Upper lobe of left lung (tissue), 6 donors: Measurements from ENCODE around the gene DCAF8. TPM values are rescaled to one million over a fixed set of nuclear protein-coding genes. Genes with fewer than 3 reads are reported as not detected.
A peak's percentile ranks its signal among the peaks of the same experiment; 100 is the strongest.

Source experiments
- ATAC-seq, 2 donors: fragments of 200-7000 bp; cut with Tn5 transposase; one replicate each; pipeline ENCODE4 v1.9.1; 2022; ENCODE audit warnings: mild to moderate bottlenecking in 2 of 2, moderate library complexity in 2 of 2; ENCODE audit not compliant: low FRiP score in 2 of 2
- DNase-seq, 2 donors: peaks; one replicate each; pipeline ENCODE4 v3.0.0-alpha.2; 2019 to 2020
- H3K27ac ChIP-seq, 4 donors: fragments of 200-600 bp; sonication (generic); one replicate each; pipeline ENCODE4 v1.5.1; 2016 to 2019
- H3K27me3 ChIP-seq, 4 donors: fragments of 200-600 bp; sonication (generic); one replicate each; pipeline ENCODE4 v1.5.1; 2017 to 2019
- H3K36me3 ChIP-seq, 4 donors: fragments of 200-600 bp; sonication (generic); one replicate each; pipeline ENCODE4 v1.5.1; 2016 to 2019
- H3K4me1 ChIP-seq, 4 donors: fragments of 200-600 bp; sonication (generic); one replicate each; pipeline ENCODE4 v1.5.1; 2018 to 2019
- H3K4me3 ChIP-seq, 4 donors: fragments of 200-600 bp; sonication (generic); one replicate each; pipeline ENCODE4 v1.5.1; 2017 to 2019; ENCODE audit warnings: mild to moderate bottlenecking in 2 of 4, moderate library complexity in 1 of 4
- H3K9me3 ChIP-seq, 4 donors: fragments of 200-600 bp; sonication (generic); one replicate each; pipeline ENCODE4 v1.5.1; 2018 to 2019
- EP300 ChIP-seq, 4 donors: sonication (generic); formaldehyde crosslinking; IDR thresholded peaks; one replicate each; pipeline ENCODE4 v1.5.1; 2017; ENCODE audit warnings: antibody characterized with exemption in 4 of 4, control low read depth in 2 of 4
- POLR2A ChIP-seq, 4 donors: fragments of 450-650 bp; IDR thresholded peaks; one replicate each; pipeline ENCODE4 v1.5.1; 2016 to 2017; ENCODE audit warnings: antibody characterized with exemption in 4 of 4, mild to moderate bottlenecking in 2 of 4
- POLR2AphosphoS5 ChIP-seq, 2 donors: sonication (generic); formaldehyde crosslinking; IDR thresholded peaks; one replicate each; pipeline ENCODE4 v1.5.1; 2017; ENCODE audit warnings: antibody characterized with exemption in 2 of 2
- WGBS, 2 donors: methylation state at CpG; one replicate each; pipeline ENCODE4 v1.1.5; 2017 to 2018; 5-methylcytosine and 5-hydroxymethylcytosine counted together
- total RNA-seq, 6 donors: library from RNA; depleted of rRNA in 4 of 6; stranded (reverse); fragments of >200 nt in 4 of 6; gene quantifications; one replicate each; pipeline versions ENCODE4 v1.1.0 to v1.2.1, GENCODE V29; 2016 to 2021
- TF ChIP-seq, protein P1 (sequence below), 6 experiments: fragments of 450-650 bp in 4 of 6; fragments of 200-600 bp in 2 of 6; sonication (generic) in 2 of 6; IDR thresholded peaks; one replicate each; pipeline ENCODE4 v1.5.1; 2016 to 2019; ENCODE audit warnings: antibody characterized with exemption in 6 of 6
- donor health status: DM: no; HTN: no; CAD: no; lungs with moderate emphysema.
- donor health status: DM: no; HTN: yes; CAD: no; lungs with severe emphysema.

DCAF8 gene
- total RNA-seq, 6 donors from 2014 or later = 108 to 340 (median 155) TPM

DNA sequence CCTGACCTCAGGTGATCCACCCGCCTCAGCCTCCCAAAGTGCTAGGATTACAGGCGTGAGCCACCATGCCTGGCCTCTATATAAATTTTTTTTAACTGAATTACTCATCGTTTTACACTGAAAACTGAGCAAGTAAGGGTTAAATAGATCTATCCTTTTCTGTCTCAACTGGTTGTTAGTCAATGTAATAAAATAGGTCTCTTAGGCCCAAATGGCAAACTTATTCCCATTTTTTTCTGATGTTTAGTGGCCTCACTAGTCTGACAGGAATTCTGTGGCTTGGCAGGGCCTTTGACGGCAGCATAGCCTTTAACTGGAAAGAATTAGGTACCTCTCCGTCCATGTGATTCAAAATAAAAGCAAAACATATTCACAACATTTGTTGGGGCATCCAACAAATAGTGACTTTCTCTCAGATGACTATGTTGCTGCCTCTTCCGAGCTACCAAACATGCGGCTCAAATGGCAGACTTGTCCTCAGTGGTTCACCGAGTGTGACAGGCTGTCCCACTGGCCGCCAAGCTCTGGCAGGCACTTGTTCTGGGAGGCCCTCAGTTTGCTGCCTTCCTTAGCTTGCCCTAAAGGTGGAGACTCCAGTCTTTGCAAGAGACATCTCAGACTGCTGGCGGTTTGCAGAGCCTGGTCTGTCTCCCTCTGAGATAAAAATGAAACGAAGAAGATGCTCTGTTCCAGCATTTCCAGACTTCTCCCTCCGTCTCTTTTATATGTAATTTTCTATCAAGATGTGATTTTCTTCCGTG, 93.6 kb downstream of the DCAF8 start:
- TF ChIP-seq POLR2AphosphoS5 (IDR thresholded peaks at IDR 0.05) = no peak
- no peak for TF ChIP-seq POLR2A (IDR thresholded peaks at IDR 0.05)
- TF ChIP-seq EP300 (IDR thresholded peaks at IDR 0.05) = no peak
- TF ChIP-seq, protein P1, sequence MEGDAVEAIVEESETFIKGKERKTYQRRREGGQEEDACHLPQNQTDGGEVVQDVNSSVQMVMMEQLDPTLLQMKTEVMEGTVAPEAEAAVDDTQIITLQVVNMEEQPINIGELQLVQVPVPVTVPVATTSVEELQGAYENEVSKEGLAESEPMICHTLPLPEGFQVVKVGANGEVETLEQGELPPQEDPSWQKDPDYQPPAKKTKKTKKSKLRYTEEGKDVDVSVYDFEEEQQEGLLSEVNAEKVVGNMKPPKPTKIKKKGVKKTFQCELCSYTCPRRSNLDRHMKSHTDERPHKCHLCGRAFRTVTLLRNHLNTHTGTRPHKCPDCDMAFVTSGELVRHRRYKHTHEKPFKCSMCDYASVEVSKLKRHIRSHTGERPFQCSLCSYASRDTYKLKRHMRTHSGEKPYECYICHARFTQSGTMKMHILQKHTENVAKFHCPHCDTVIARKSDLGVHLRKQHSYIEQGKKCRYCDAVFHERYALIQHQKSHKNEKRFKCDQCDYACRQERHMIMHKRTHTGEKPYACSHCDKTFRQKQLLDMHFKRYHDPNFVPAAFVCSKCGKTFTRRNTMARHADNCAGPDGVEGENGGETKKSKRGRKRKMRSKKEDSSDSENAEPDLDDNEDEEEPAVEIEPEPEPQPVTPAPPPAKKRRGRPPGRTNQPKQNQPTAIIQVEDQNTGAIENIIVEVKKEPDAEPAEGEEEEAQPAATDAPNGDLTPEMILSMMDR (IDR thresholded peaks at IDR 0.05) = no peak
- no peaks in the 10 kb centered on the region for H3K27me3 ChIP-seq
- no peak overlapping the region for H3K27ac ChIP-seq
- ATAC-seq (peak in 1 of 2 donors; percentile 44), DNase-seq (no peak)
- WGBS, 2 donors = 87 to 88% methylated on average over 13 of the region's 13 CpGs
- no peaks in the 10 kb centered on the region for H3K4me1 ChIP-seq
- no peak overlapping the region for H3K4me3 ChIP-seq
- no peaks in the 10 kb centered on the region for H3K36me3 ChIP-seq
- H3K9me3 ChIP-seq = no peaks in the 10 kb centered on the region

DNA sequence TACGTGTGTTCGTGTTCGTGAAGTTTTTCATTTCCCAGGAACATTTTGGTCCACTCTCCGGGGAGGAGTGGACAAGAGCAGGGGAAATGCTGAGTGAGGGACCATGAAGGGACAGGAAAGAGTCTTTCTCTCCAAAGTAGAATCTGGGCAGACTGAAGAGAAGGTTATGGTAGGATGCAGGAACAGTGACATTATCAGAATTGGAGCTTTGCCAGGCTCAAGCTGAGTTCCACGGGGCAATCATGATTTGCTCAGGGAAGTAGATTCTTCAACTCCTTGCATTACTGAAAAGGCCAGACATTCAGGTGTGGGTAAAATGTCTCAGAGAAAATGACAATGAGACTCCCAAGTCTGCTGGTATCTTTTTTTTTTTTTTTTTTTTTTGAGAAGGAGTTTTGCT, 94.3 kb downstream of the DCAF8 start:
- DNase-seq = no peak
- ATAC-seq = no peak
- H3K4me1 ChIP-seq = no peaks in the 10 kb centered on the region
- no peak overlapping the region for H3K4me3 ChIP-seq
- H3K9me3 ChIP-seq = no peaks in the 10 kb centered on the region
- no peaks in the 10 kb centered on the region for H3K27me3 ChIP-seq
- no peak for TF ChIP-seq POLR2AphosphoS5 (IDR thresholded peaks at IDR 0.05)
- TF ChIP-seq, protein P1 (IDR thresholded peaks at IDR 0.05) = no peak
- TF ChIP-seq POLR2A (IDR thresholded peaks at IDR 0.05) = no peak
- TF ChIP-seq EP300 (IDR thresholded peaks at IDR 0.05) = no peak
- H3K27ac ChIP-seq = no peak overlapping the region
- 72% methylated on average over 5 of the region's 5 CpGs for WGBS, 2 donors
- no peaks in the 10 kb centered on the region for H3K36me3 ChIP-seq

DNA sequence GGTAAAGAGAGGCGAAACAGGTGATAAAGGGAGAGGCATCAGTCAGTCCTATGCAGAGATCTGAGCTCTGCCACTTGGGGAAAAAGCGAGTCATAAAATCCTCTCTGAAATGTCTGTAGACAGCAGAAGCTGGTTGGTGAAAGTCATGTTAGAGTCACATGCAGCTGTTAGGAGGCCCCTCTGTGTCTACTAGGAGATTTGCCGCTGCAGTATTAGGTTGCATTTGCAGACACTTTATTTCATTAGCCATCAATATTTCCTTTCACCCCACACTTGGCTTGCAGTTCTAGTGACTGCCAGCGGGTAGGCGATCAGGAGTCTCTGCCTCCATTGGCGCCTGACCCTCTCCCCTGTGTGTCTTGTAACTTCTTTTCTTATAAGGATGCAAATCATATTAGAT, 94.8 kb downstream of the DCAF8 start:
- 92 to 93% methylated on average over 6 of the region's 6 CpGs for WGBS, 2 donors
- no peak for ATAC-seq

DNA sequence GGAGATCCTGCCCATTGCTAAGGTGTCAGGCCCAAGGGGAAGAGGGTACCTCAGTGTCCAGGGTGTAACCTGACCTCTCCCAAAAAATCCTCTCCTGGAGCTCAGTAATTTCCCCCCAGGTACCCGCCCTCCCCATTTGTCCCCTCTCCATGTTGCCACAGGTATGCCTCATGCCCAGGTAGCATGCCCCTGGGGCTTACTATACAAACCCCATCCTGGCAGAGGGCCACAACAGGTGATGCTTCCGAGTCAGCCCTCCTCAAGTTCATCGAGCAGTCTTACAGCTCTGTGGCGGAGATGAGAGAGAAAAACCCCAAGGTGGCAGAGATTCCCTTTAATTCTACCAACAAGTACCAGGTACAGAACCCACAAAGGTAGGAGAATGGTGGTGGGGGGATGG, 95.3 kb downstream of the DCAF8 start:
- peaks cover 0 to 6% (median 0%) of the 10 kb centered on the region in 4 donors for H3K4me1 ChIP-seq
- H3K27ac ChIP-seq = no peak overlapping the region
- H3K4me3 ChIP-seq = no peak overlapping the region
- DNase-seq = no peak
- no peaks in the 10 kb centered on the region for H3K27me3 ChIP-seq
- no peak for ATAC-seq
- no peaks in the 10 kb centered on the region for H3K9me3 ChIP-seq
- no peaks in the 10 kb centered on the region for H3K36me3 ChIP-seq
- no peak for TF ChIP-seq POLR2AphosphoS5 (IDR thresholded peaks at IDR 0.05)
- 83 to 85% methylated on average over 4 of the region's 4 CpGs for WGBS, 2 donors

More for the DNA sequence above, 94.8 kb downstream of the DCAF8 start:
- Histone ChIP-seq H3K27ac (no peak overlapping the region), H3K36me3 (no peaks in the 10 kb centered on the region), H3K4me3 (no peak overlapping the region), H3K27me3 (no peaks in the 10 kb centered on the region), H3K4me1 (peaks cover 0 to under 1% (median 0%) of the 10 kb centered on the region in 4 donors), H3K9me3 (no peaks in the 10 kb centered on the region)
- no peak for DNase-seq
- TF ChIP-seq POLR2AphosphoS5 (IDR thresholded peaks at IDR 0.05) = no peak
- TF ChIP-seq, protein P1 (IDR thresholded peaks at IDR 0.05) = no peak
- no peak for TF ChIP-seq POLR2A (IDR thresholded peaks at IDR 0.05)

DNA sequence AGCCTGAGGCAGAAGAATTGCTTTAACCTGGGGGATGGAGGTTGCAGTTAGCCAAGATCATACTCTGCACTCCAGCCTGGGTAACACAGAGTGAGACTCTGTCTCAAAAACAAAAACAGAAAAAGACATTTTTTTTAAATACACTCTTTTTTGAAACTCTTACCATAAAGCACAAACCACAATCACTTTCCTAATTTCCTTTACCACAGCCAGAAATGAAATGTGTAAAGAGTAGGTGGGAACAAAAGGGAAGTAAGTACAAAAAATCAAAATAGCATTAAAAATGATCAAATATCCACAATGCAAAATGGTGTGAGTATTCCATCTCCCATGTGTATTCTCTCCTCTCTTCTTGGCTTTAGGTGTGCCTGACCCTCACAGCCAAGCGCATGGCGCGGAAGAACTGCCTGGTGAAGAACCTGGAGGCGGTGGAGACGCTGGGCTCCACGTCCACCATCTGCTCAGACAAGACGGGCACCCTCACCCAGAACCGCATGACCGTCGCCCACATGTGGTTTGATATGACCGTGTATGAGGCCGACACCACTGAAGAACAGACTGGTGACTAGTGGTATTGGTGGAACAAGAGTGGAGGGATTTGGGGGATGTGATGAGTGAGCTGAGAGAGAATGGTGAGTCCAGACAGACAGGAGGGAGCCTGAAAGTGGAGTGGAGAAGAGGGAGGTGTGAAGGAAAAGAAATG, 96.0 kb downstream of the DCAF8 start:
- Histone ChIP-seq H3K4me3 (no peak overlapping the region), H3K27ac (no peak overlapping the region), H3K36me3 (no peaks in the 10 kb centered on the region), H3K9me3 (no peaks in the 10 kb centered on the region), H3K4me1 (peaks cover 0 to 6% (median 0%) of the 10 kb centered on the region in 4 donors), H3K27me3 (no peaks in the 10 kb centered on the region)
- 68 to 74% methylated on average over 12 of the region's 12 CpGs for WGBS, 2 donors
- DNase-seq = peak in 1 of 2 donors; percentile 27
- TF ChIP-seq EP300 (IDR thresholded peaks at IDR 0.05) (no peak), POLR2A (IDR thresholded peaks at IDR 0.05) (no peak), POLR2AphosphoS5 (IDR thresholded peaks at IDR 0.05) (no peak)
- TF ChIP-seq, protein P1 (IDR thresholded peaks at IDR 0.05) = no peak
- peak in 1 of 2 donors; percentile 29 for ATAC-seq
